Activated CD4-positive, alpha-beta T cell treated with anti-CD3 and anti-CD28 coated beads for 24 hours (primary cell): Measurements from ENCODE around the gene DOCK10.
"Not testable (repeated sequence)": the region's sequence is repeated elsewhere in the genome, so short reads cannot be mapped to it uniquely, and the experiment has no call there.

Source experiments
- DNase-seq, 2 donors: peaks; one replicate each; pipeline ENCODE4 v3.0.0-alpha.2; 2020; ENCODE audit warnings: low read depth in 2 of 2

The DOCK10 gene

GRCh38 chr2:224918626-224919471, 123.4 kb downstream of the DOCK10 start:
- no peak for DNase-seq

- not testable (repeated sequence) for DNase-seq
Measured at GRCh38 chr2:224917246-224917645, 125.0 kb downstream of the DOCK10 start.

- DNase-seq, result no peak
Measured at GRCh38 chr2:224915136-224915535, 127.1 kb downstream of the DOCK10 start.

GRCh38 chr2:224910574-224910925, 131.7 kb downstream of the DOCK10 start:
- no peak for DNase-seq

- DNase-seq, result no peak
Measured at GRCh38 chr2:224909885-224910573, 132.2 kb downstream of the DOCK10 start.

GRCh38 chr2:224908818-224909217, 133.4 kb downstream of the DOCK10 start:
- no peak for DNase-seq

- DNase-seq, result no peak
Measured at GRCh38 chr2:224904381-224904780, 137.9 kb downstream of the DOCK10 start.

- no peak for DNase-seq
Measured at GRCh38 chr2:224903621-224904020, 138.6 kb downstream of the DOCK10 start.

GRCh38 chr2:224901121-224901676, 141.1 kb downstream of the DOCK10 start:
- DNase-seq, result no peak

GRCh38 chr2:224895377-224895776, 146.9 kb downstream of the DOCK10 start:
- DNase-seq, result no peak

- no peak for DNase-seq
Measured at GRCh38 chr2:224894356-224894755, 147.9 kb downstream of the DOCK10 start.

GRCh38 chr2:224893848-224894247, 148.4 kb downstream of the DOCK10 start:
- no peak for DNase-seq

- no peak for DNase-seq
Measured at GRCh38 chr2:224892574-224893204, 149.6 kb downstream of the DOCK10 start.

GRCh38 chr2:224890372-224890771, 151.9 kb downstream of the DOCK10 start:
- DNase-seq, result no peak

- DNase-seq, result no peak
Measured at GRCh38 chr2:224887141-224887540, 155.1 kb downstream of the DOCK10 start.

GRCh38 chr2:224885836-224886547, 156.3 kb downstream of the DOCK10 start:
- no peak for DNase-seq

GRCh38 chr2:224885291-224885690, 157.0 kb downstream of the DOCK10 start:
- no peak for DNase-seq

GRCh38 chr2:224884188-224884587, 158.1 kb downstream of the DOCK10 start:
- DNase-seq, result no peak

- DNase-seq, result no peak
Measured at GRCh38 chr2:224883700-224884099, 158.6 kb downstream of the DOCK10 start.

- DNase-seq, result no peak
Measured at GRCh38 chr2:224883172-224883516, 159.1 kb downstream of the DOCK10 start.

GRCh38 chr2:224882291-224883171, 159.7 kb downstream of the DOCK10 start:
- no peak for DNase-seq
